HepG2 (cell line): ENCODE results near the gene URGCP. TPM values are rescaled to one million over a fixed set of nuclear protein-coding genes. Genes with fewer than 3 reads are reported as not detected.
A peak's percentile ranks its signal among the peaks of the same experiment; 100 is the strongest.

ENCODE experiments used
- ATAC-seq: fragments of 200-7000 bp; cut with Tn5 transposase; 3 replicates; pipeline ENCODE4 v1.9.1; 2020; ENCODE audit warnings: mild to moderate bottlenecking, moderate library complexity
- BruUV-seq: library from RNA; stranded (reverse); fragments of 400-500 nt; replicated peaks from 2 replicates; lab custom pipeline; 2021; lab: Mats Ljungman, UMichigan
- CTCF ChIA-PET: fragments of 300-600 bp; formaldehyde crosslinking; extraction: SDS; loops from one replicate; lab custom pipeline; 2021; ENCODE audit warnings: low total read pairs, inconsistent platforms, low intra/inter-chr PET ratio; lab: Yijun Ruan, JAX
- POLR2A ChIA-PET: fragments of 350-600 bp; sonication (Branson Sonifier 250); formaldehyde crosslinking; loops from one replicate; lab custom pipeline; 2020; ENCODE audit warnings: antibody characterized with exemption, inconsistent platforms; lab: Yijun Ruan, JAX
- DNase-seq: peaks from one replicate; pipeline ENCODE4 v3.0.0-alpha.2; 2015; ENCODE audit warnings: low spot score
- FAIRE-seq: peaks from 3 replicates; lab custom pipeline; 2011; peaks lifted over from hg19 to GRCh38; lab: Jason Lieb, UNC
- H2AFZ ChIP-seq: one replicate; pipeline ENCODE4 v1.6.1; 2011; ENCODE audit warnings: low read length, inconsistent platforms
- H3K27ac ChIP-seq: fragments of 300-600 bp; 3 replicates; pipeline ENCODE4 v1.8.0; 2011; ENCODE audit warnings: mixed run types, mild to moderate bottlenecking, mixed read lengths, low read length, inconsistent platforms; ENCODE audit not compliant: insufficient read depth; ENCODE audit errors: extremely low read length
- H3K27me3 ChIP-seq, 2 experiments: fragments of 200-600 bp in 1 of 2; 2 replicates in 1 of 2; 3 replicates in 1 of 2; pipeline versions ENCODE4 v1.6.0 to v1.8.0; 2011; ENCODE audit warnings: low read length in 2 of 2, mild to moderate bottlenecking in 2 of 2, moderate library complexity in 2 of 2, inconsistent platforms in 1 of 2; ENCODE audit not compliant: insufficient read depth in 2 of 2, control insufficient read depth in 1 of 2
- H3K36me3 ChIP-seq, 2 experiments: fragments of 200-600 bp in 1 of 2; replicated peaks in 1 of 2; 2 replicates in 1 of 2; 3 replicates in 1 of 2; pipeline versions ENCODE4 v1.5.1 to v1.8.0; 2011; ENCODE audit warnings: low read length in 2 of 2, inconsistent platforms in 1 of 2; ENCODE audit not compliant: insufficient read depth in 2 of 2, control insufficient read depth in 1 of 2
- H3K4me1 ChIP-seq: 2 replicates; pipeline ENCODE4 v1.5.1; 2012; ENCODE audit warnings: low read length, inconsistent platforms; ENCODE audit not compliant: insufficient read depth
- H3K4me2 ChIP-seq: 2 replicates; pipeline ENCODE4 v1.6.0; 2011; ENCODE audit warnings: low read depth, low read length, inconsistent platforms
- H3K4me3 ChIP-seq, 3 experiments: fragments of 200-600 bp in 1 of 3; sonication (generic), shearing (Covaris generic) in 1 of 3; replicated peaks in 1 of 3; 2 replicates each; pipeline ENCODE4 v1.5.1; 2011 to 2016; ENCODE audit warnings: low read length in 3 of 3, inconsistent platforms in 2 of 3, low read depth in 2 of 3, mild to moderate bottlenecking in 2 of 3, control low read depth in 1 of 3, mixed read lengths in 1 of 3; ENCODE audit not compliant: insufficient read depth in 1 of 3
- H3K79me2 ChIP-seq: one replicate; pipeline ENCODE4 v1.6.1; 2011; ENCODE audit warnings: low read length, inconsistent platforms; ENCODE audit not compliant: insufficient read depth
- H3K9ac ChIP-seq: 2 replicates; pipeline ENCODE4 v1.6.0; 2011; ENCODE audit warnings: mild to moderate bottlenecking, low read depth, low read length, inconsistent platforms; ENCODE audit not compliant: insufficient read depth
- H3K9me3 ChIP-seq: 2 replicates; pipeline ENCODE4 v1.5.1; 2012; ENCODE audit warnings: mild to moderate bottlenecking, low read length
- H4K20me1 ChIP-seq: 2 replicates; pipeline ENCODE4 v1.6.0; 2011; ENCODE audit warnings: inconsistent platforms, mild to moderate bottlenecking, low read length, moderate library complexity; ENCODE audit not compliant: insufficient read depth
- ATF6 ChIP-seq: sonication (generic); formaldehyde crosslinking; conservative IDR thresholded peaks from 2 replicates; pipeline ENCODE4 v1.4.0; 2020; ENCODE audit warnings: missing genetic modification reagents
- ATRX ChIP-seq: sonication (generic); formaldehyde crosslinking; IDR thresholded peaks from 2 replicates; pipeline ENCODE4 v1.4.0; 2020; ENCODE audit warnings: missing genetic modification reagents, borderline replicate concordance
- FOXA3 ChIP-seq: IDR thresholded peaks from 2 replicates; pipeline ENCODE4 v1.6.1; 2016; ENCODE audit warnings: missing genetic modification reagents, missing compliant biosample characterization
- MIER3 ChIP-seq: IDR thresholded peaks from 2 replicates; pipeline ENCODE4 v1.6.1; 2016; ENCODE audit warnings: missing compliant biosample characterization, borderline replicate concordance
- PRDM10 ChIP-seq: sonication (generic); formaldehyde crosslinking; IDR thresholded peaks from 2 replicates; pipeline ENCODE4 v1.4.0; 2020; ENCODE audit warnings: low read depth, missing genetic modification reagents
- TEAD3 ChIP-seq: optimal IDR thresholded peaks from 2 replicates; pipeline ENCODE3; 2016; ENCODE audit warnings: borderline replicate concordance
- TFDP1 ChIP-seq: IDR thresholded peaks from 2 replicates; pipeline ENCODE4 v1.6.1; 2016; ENCODE audit warnings: missing compliant biosample characterization, missing genetic modification reagents, borderline replicate concordance
- XRCC5 ChIP-seq: fragments of 200-400 bp; formaldehyde crosslinking; optimal IDR thresholded peaks from 2 replicates; pipeline ENCODE3; 2017; ENCODE audit warnings: mild to moderate bottlenecking, low read length
- ZNF564 ChIP-seq: sonication (generic); formaldehyde crosslinking; IDR thresholded peaks from 2 replicates; pipeline ENCODE4 v1.8.1; 2023; ENCODE audit warnings: mild to moderate bottlenecking, missing genetic modification reagents
- ZSCAN29 ChIP-seq: sonication (generic); formaldehyde crosslinking; conservative IDR thresholded peaks from 2 replicates; pipeline ENCODE4 v1.4.0; 2020; ENCODE audit warnings: mild to moderate bottlenecking, missing genetic modification reagents
- WGBS: methylation state at CpG from one replicate; pipeline ENCODE4 v1.1.6; 2017; ENCODE audit warnings: low lambda C conversion rate; 5-methylcytosine and 5-hydroxymethylcytosine counted together
- in situ Hi-C: cut with HindIII; loops from 2 replicates; pipeline ENCODE4 v1.10.0; 2017; ENCODE audit warnings: low pct_unique_long_range_greater_than_20kb; ENCODE audit not compliant: extremely low pct_ligation_motif_present
- intact Hi-C: fragments of 100-400 bp; cut with micrococcal nuclease; formaldehyde crosslinking; loops from one replicate; pipeline ENCODE4 v1.10.0; 2022; ENCODE audit not compliant: unreplicated experiment
- polyA plus RNA-seq, 8 experiments: library from polyadenylated mRNA; depleted of rRNA in 3 of 8; stranded (reverse) in 7 of 8; unstranded in 1 of 8; fragments of >200 nt; fragmentation: Illumina TruSeq in 4 of 8; extraction: Trizol in 4 of 8; gene quantifications; 2 replicates each; pipeline versions ENCODE4 v1.2.1 to v1.2.3, GENCODE V29; 2011 to 2016; ENCODE audit warnings: low read depth in 4 of 8, missing spikeins in 1 of 8, mixed read lengths in 1 of 8; ENCODE audit not compliant: insufficient read depth in 1 of 8
- total RNA-seq, 5 experiments: library from RNA; depleted of rRNA; stranded (reverse); fragments of >200 nt; fragmentation: Illumina TruSeq; extraction: Trizol; gene quantifications; 2 replicates each; pipeline ENCODE4 v1.2.3, GENCODE V29; 2016; ENCODE audit warnings: low read depth in 1 of 5
- TF ChIP-seq, protein P1 (sequence below): sonication (generic); formaldehyde crosslinking; IDR thresholded peaks from 2 replicates; pipeline ENCODE4 v1.8.0; 2022; ENCODE audit warnings: missing genetic modification reagents, mild to moderate bottlenecking, inconsistent platforms, borderline replicate concordance
- TF ChIP-seq, protein P2 (sequence below): sonication (generic); formaldehyde crosslinking; IDR thresholded peaks from 2 replicates; pipeline ENCODE4 v1.4.0; 2020; ENCODE audit warnings: missing genetic modification reagents

URGCP gene
- total and polyA plus RNA-seq, 2 of the 13 experiments (the other 11 are each of a cell fraction or from before 2014, with no cell fraction given), result 22.3 to 25.8 TPM

DNA sequence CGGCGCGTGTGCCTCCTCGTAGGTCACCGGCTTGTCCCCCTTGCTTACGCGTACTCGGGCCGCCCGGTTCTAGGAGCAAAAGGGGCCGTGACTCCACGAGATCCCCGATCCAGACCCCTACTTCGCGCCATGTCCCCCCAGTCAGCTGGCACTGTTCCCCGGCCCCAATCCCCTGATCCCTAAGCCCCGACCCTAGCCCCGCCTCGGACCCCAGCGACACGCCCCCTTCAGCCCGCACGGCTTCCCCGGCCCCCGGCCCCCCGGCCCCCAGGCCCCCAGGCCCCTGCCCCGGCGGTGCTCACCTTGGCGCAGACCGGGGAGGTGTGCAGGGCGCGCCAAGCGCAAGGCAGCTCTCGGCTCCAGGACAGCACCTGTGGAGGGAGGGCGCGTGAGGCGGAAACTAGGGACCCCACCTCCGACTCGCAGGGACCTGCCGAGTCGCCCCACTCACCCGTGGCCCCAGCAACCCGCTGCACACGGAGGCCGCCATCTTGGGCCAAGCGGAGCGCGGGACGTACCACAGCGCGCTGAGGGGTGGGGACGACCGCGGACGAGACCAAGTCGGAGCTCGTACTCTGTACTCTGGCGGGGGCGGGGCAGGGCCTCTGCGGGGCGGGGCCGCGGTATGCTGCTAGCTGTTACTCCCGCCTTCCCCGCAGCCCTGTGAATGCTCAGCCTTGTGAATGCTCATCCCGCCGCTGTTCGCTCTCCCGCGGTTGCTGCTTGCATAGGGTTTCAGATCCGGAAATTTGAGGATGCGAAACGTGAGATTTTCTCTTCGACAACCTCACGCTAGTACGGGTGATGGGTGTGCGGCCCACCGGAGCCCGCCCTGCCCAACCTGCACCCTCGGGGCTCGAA, 37.2 kb downstream of the URGCP start, which contains the start of gene MRPS24:
Gene MRPS24 (minus strand): TSS at position 512 of the 861 bp plus-strand sequence. CDS start 22 bp downstream, at position 490.
- DNase-seq, result peak; percentile 86
- Histone ChIP-seq H3K27ac (peak within 1 kb of the TSS; percentile 67), H3K9ac (peak within 1 kb of the TSS; percentile 80), H3K4me3 (peak within 1 kb of the TSS; percentile 86 to 96 (median 87)), H3K9me3 (no peaks in the 10 kb centered on the region), H4K20me1 (no peaks in the 10 kb centered on the region), H3K79me2 (peaks cover 6% of the 10 kb centered on the region), H3K4me1 (peaks cover 18% of the 10 kb centered on the region), H2AFZ (peak within 1 kb of the TSS; percentile 46), H3K4me2 (peak within 1 kb of the TSS; percentile 90), H3K27me3 (no peaks in the 10 kb centered on the region; a peak in 1 of 5 replicates), H3K36me3 (peaks cover 2 to 8% of the 10 kb centered on the region in 2 experiments)
- no TSS peak for BruUV-seq
- FAIRE-seq, result peak; percentile 37
- ChIA-PET POLR2A (interaction anchor here (0.6 to 2.2 kb wide), 13 partner anchors 10 to 287 kb away, joined by 3 to 36 read pairs (median 4); partner anchors contain the start of genes STK17A and UBE2D4), CTCF (no interaction called here)
- peak; percentile 97 for ATAC-seq
- intact Hi-C loops (loop anchor here (1.0 to 2.0 kb wide), 3 partner anchors 36 to 86 kb away; partner anchors contain the start of gene UBE2D4), in situ Hi-C loops (no loop called here)
- 1% methylated on average over 34 of the region's 81 CpGs for WGBS
- TF ChIP-seq XRCC5 (no peak), ATRX (no peak), TFDP1 (CRISPR knock-in tag) (peak; percentile 54; the same call in 1 of the 2 replicates), TEAD3 (peak; percentile 83), FOXA3 (CRISPR knock-in tag) (peak; percentile 56), MIER3 (CRISPR knock-in tag) (peak; percentile 64; the same call in 1 of the 2 replicates), ZNF564 (no peak), ATF6 (CRISPR knock-in tag) (no peak), PRDM10 (CRISPR knock-in tag) (peak; percentile 99), ZSCAN29 (CRISPR knock-in tag) (no peak)
- TF ChIP-seq, protein P1, sequence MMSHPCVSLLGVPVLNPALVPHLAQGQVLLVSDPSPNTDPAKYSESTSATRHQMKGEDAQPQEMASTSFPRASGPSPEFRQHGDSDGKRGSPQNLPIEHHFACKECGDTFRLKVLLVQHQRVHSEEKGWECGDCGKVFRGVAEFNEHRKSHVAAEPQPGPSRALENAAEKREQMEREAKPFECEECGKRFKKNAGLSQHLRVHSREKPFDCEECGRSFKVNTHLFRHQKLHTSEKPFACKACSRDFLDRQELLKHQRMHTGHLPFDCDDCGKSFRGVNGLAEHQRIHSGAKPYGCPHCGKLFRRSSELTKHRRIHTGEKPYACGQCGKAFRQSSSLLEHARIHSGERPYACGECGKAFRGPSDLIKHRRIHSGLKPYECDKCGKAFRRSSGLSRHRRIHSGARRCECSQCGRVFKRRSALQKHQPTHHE (CRISPR knock-in tag), result no peak; the same call in 1 of the 2 replicates
- TF ChIP-seq, protein P2, sequence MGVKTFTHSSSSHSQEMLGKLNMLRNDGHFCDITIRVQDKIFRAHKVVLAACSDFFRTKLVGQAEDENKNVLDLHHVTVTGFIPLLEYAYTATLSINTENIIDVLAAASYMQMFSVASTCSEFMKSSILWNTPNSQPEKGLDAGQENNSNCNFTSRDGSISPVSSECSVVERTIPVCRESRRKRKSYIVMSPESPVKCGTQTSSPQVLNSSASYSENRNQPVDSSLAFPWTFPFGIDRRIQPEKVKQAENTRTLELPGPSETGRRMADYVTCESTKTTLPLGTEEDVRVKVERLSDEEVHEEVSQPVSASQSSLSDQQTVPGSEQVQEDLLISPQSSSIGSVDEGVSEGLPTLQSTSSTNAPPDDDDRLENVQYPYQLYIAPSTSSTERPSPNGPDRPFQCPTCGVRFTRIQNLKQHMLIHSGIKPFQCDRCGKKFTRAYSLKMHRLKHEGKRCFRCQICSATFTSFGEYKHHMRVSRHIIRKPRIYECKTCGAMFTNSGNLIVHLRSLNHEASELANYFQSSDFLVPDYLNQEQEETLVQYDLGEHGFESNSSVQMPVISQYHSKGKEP (CRISPR knock-in tag), result no peak
